ENCODE data around the gene ITGAL.

ITGAL gene

GRCh38 chr16:30569746-30570635, 97.4 kb downstream of the ITGAL start:
- DNase-seq, result no peak

GRCh38 chr16:30570636-30571444, 98.3 kb downstream of the ITGAL start:
- peak; percentile 60 for DNase-seq

- DNase-seq, result peak; percentile 98
These were observed 99.1 kb downstream of the ITGAL start, which contains the start of gene ZNF688 for GRCh38 chr16:30571445-30572322. ZNF688 (minus strand) TSS chr16:30571714; CDS start chr16:30571629, 85 bp downstream.

Data from femur (tissue), 1 donor.